ENCODE data around the gene CRACDL.

Gene CRACDL

DNA sequence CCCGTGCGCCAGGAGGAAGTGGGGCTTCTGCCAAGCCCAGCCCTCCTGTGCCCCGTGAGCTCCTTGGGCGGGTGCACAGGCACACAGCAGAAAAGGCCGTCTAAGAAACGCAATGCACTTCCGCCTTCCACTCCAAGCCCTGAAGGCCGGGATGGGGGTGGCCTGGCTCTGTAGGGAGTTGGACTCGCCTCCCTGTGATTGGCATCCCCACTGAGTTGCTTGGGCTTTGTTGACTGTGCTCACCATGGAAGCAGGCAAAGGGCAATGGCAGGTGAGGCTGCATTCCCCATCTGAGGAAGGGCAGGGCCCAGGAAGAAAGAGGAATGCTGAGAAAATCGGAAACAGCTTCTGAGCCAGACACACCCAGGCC is 66.8 kb downstream of the CRACDL start:
- TF ChIP-seq, protein P1, sequence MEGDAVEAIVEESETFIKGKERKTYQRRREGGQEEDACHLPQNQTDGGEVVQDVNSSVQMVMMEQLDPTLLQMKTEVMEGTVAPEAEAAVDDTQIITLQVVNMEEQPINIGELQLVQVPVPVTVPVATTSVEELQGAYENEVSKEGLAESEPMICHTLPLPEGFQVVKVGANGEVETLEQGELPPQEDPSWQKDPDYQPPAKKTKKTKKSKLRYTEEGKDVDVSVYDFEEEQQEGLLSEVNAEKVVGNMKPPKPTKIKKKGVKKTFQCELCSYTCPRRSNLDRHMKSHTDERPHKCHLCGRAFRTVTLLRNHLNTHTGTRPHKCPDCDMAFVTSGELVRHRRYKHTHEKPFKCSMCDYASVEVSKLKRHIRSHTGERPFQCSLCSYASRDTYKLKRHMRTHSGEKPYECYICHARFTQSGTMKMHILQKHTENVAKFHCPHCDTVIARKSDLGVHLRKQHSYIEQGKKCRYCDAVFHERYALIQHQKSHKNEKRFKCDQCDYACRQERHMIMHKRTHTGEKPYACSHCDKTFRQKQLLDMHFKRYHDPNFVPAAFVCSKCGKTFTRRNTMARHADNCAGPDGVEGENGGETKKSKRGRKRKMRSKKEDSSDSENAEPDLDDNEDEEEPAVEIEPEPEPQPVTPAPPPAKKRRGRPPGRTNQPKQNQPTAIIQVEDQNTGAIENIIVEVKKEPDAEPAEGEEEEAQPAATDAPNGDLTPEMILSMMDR (IDR thresholded peaks at IDR 0.05; ENCODE audit: low read depth, low read length) = no peak
- no peak for TF ChIP-seq EZH2phosphoT487 (IDR thresholded peaks at IDR 0.05; ENCODE audit: low read depth)
- Histone ChIP-seq H3K27me3 (ENCODE audit: low read depth, low read length) (no peaks in the 10 kb centered on the region), H2AFZ (ENCODE audit: low read depth, low read length) (no peak overlapping the region), H3K4me3 (ENCODE audit: low read length) (no peak overlapping the region), H3K9me3 (ENCODE audit: insufficient read depth, low read length) (no peaks in the 10 kb centered on the region), H3K4me2 (ENCODE audit: low read length) (no peak overlapping the region), H3K36me3 (replicated peaks; ENCODE audit: low read depth, low read length) (no peaks in the 10 kb centered on the region), H3K79me2 (ENCODE audit: low read length) (no peaks in the 10 kb centered on the region), H3K9ac (ENCODE audit: low read length) (no peak overlapping the region), H3K4me1 (ENCODE audit: low read length) (no peaks in the 10 kb centered on the region), H3K27ac (ENCODE audit: low read length) (no peak overlapping the region), H4K20me1 (ENCODE audit: insufficient read depth, low read length) (no peaks in the 10 kb centered on the region)

DNA sequence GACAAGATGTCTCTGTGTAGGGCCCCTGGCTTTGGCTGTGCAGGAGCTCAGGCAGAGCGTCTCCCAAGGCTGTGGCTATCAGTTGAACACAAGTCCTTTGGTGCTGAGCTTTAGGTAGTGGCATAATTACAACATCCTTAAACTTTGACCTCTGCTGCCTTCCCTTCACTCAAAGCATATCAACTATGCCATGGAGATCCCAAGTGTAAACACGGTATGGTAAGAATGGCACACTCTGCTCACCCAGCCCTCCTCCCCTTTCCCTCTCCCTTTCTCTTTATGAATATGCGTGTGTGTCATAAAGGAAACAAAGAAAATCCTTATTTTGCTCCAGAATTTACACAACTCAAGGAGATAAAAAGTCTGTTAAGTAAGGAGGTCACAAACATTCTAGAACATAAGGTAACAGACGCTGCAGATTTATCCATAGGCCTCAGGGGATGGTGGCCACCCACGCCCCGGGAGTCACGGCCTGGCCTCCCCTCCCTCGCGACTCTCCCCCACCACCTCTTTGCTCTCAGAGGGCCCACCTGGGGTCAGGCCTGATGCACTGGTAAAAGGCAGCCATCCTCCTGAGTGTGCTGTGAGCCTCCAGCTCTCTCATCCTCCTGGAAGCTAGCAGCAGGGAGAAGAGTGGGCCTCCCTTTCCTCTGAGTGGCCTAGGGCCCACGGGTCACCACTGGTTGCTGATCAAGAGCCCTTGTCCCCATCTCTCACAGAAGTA is 67.3 kb downstream of the CRACDL start:
- no peak overlapping the region for H2AFZ ChIP-seq (ENCODE audit: low read depth, low read length)
- H3K36me3 ChIP-seq (replicated peaks; ENCODE audit: low read depth, low read length) = no peaks in the 10 kb centered on the region
- H3K4me1 ChIP-seq (ENCODE audit: low read length) = no peaks in the 10 kb centered on the region
- no peak overlapping the region for H3K27ac ChIP-seq (ENCODE audit: low read length)
- H3K4me2 ChIP-seq (ENCODE audit: low read length) = no peak overlapping the region
- H3K4me3 ChIP-seq (ENCODE audit: low read length) = no peak overlapping the region
- TF ChIP-seq EZH2phosphoT487 (IDR thresholded peaks at IDR 0.05; ENCODE audit: low read depth) = no peak
- TF ChIP-seq, protein P1 (IDR thresholded peaks at IDR 0.05; ENCODE audit: low read depth, low read length) = no peak
- no peak overlapping the region for H3K9ac ChIP-seq (ENCODE audit: low read length)
- H3K79me2 ChIP-seq (ENCODE audit: low read length) = no peaks in the 10 kb centered on the region
- H3K27me3 ChIP-seq (ENCODE audit: low read depth, low read length) = no peaks in the 10 kb centered on the region
- no peaks in the 10 kb centered on the region for H3K9me3 ChIP-seq (ENCODE audit: insufficient read depth, low read length)
- H4K20me1 ChIP-seq (ENCODE audit: insufficient read depth, low read length) = no peaks in the 10 kb centered on the region

DNA sequence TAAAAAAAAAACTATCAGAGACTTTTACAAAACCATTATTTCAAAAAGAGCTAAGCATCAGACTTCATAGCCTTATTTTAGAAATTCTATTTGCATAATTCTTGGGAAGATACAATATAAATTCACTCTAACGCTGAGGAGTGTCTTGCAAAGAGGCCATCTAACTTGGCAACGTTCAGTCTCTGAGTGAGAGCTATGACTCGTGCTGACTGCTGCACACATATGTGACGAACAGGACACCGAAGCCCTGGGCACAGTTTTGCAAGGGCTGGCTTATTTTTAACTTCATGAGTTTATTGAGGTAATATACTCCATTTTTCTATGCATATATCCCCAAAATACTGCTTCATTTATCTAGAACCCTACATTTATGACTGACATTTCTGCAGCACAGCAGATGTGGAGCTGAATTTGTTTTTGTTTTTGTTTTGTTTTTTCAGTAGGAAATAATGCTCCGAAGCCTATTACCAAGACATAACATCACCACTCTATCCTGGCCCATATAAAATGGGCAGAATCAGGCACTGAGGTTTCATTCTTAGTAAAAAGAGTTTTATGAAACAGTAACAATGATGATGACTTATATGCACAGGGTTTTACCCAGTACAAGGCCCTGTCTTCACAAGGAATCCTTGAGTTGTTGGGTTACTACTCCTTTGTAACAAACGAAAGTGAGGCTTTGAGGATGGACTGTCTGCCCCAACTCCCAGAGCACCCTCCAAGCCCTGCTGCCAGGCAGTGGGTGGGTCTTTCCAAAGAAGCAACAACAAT is 68.3 kb downstream of the CRACDL start:
- no peak overlapping the region for H3K4me2 ChIP-seq (ENCODE audit: low read length)
- H3K27ac ChIP-seq (ENCODE audit: low read length) = no peak overlapping the region
- H3K9me3 ChIP-seq (ENCODE audit: insufficient read depth, low read length) = no peaks in the 10 kb centered on the region
- H3K9ac ChIP-seq (ENCODE audit: low read length) = no peak overlapping the region
- no peaks in the 10 kb centered on the region for H3K79me2 ChIP-seq (ENCODE audit: low read length)
- H2AFZ ChIP-seq (ENCODE audit: low read depth, low read length) = no peak overlapping the region
- no peaks in the 10 kb centered on the region for H3K4me1 ChIP-seq (ENCODE audit: low read length)
- no peaks in the 10 kb centered on the region for H4K20me1 ChIP-seq (ENCODE audit: insufficient read depth, low read length)
- H3K36me3 ChIP-seq (replicated peaks; ENCODE audit: low read depth, low read length) = no peaks in the 10 kb centered on the region
- H3K4me3 ChIP-seq (ENCODE audit: low read length) = no peak overlapping the region
- no peaks in the 10 kb centered on the region for H3K27me3 ChIP-seq (ENCODE audit: low read depth, low read length)
- no peak for TF ChIP-seq EZH2phosphoT487 (IDR thresholded peaks at IDR 0.05; ENCODE audit: low read depth)
- TF ChIP-seq, protein P1 (IDR thresholded peaks at IDR 0.05; ENCODE audit: low read depth, low read length) = no peak

DNA sequence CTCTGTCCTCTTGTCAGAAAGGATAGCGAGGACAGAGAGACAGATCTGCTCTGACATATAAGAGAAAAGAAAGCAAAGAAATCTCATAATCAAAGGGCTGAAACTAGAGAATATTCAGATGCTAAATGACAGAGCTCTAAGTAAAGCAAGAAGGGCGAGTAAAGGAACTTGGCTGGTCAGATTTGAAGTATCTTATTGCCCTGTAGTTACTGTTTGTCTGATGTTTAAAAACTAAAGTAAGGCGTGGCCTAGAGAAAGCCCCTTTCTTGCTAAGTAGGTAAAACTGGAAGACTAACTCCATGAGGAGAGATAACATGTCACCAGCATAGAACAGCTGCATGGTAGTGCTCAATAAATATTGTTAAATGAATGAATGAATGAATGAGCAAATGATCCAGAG is 70.0 kb downstream of the CRACDL start:
- Histone ChIP-seq H3K9me3 (ENCODE audit: insufficient read depth, low read length) (peaks cover 8% of the 10 kb centered on the region; the same call in 1 of the 2 replicates), H3K9ac (ENCODE audit: low read length) (no peak overlapping the region), H3K27me3 (ENCODE audit: low read depth, low read length) (peaks cover 7% of the 10 kb centered on the region; the same call in 1 of the 2 replicates), H3K36me3 (replicated peaks; ENCODE audit: low read depth, low read length) (no peaks in the 10 kb centered on the region), H3K4me1 (ENCODE audit: low read length) (no peaks in the 10 kb centered on the region), H3K79me2 (ENCODE audit: low read length) (no peaks in the 10 kb centered on the region), H2AFZ (ENCODE audit: low read depth, low read length) (no peak overlapping the region), H3K4me3 (ENCODE audit: low read length) (no peak overlapping the region), H3K4me2 (ENCODE audit: low read length) (no peak overlapping the region), H3K27ac (ENCODE audit: low read length) (no peak overlapping the region), H4K20me1 (ENCODE audit: insufficient read depth, low read length) (no peaks in the 10 kb centered on the region)
- TF ChIP-seq, protein P1 (IDR thresholded peaks at IDR 0.05; ENCODE audit: low read depth, low read length) = no peak
- no peak for TF ChIP-seq EZH2phosphoT487 (IDR thresholded peaks at IDR 0.05; ENCODE audit: low read depth)
